Measurements from ENCODE around the gene KCNH4. TPM values are rescaled to one million over a fixed set of nuclear protein-coding genes. Genes with fewer than 3 reads are reported as not detected.
"Not testable (repeated sequence)": the region's sequence is repeated elsewhere in the genome, so short reads cannot be mapped to it uniquely, and the experiment has no call there.

Gene KCNH4
- total RNA-seq, 1 donor from 2014 or later: not detected

GRCh38 chr17:42214156-42214555 is 33.2 kb upstream of the KCNH4 start:
- H3K4me3 ChIP-seq (ENCODE audit: low read depth, low read length): no peak overlapping the region
- no peak for DNase-seq (ENCODE audit: low read depth)
- no peak for TF ChIP-seq CTCF (conservative IDR thresholded peaks at IDR 0.05; ENCODE audit: low read depth, low read length)

GRCh38 chr17:42212382-42212781 is 31.4 kb upstream of the KCNH4 start:
- no peak for TF ChIP-seq CTCF (conservative IDR thresholded peaks at IDR 0.05; ENCODE audit: low read depth, low read length)
- no peak overlapping the region for H3K4me3 ChIP-seq (ENCODE audit: low read depth, low read length)
- no peak for DNase-seq (ENCODE audit: low read depth)

- H3K4me3 ChIP-seq (ENCODE audit: low read depth, low read length); DNase-seq (ENCODE audit: low read depth): not testable (repeated sequence)
These were observed 31.0 kb upstream of the KCNH4 start for GRCh38 chr17:42211921-42212341.

GRCh38 chr17:42210046-42210445 is 29.1 kb upstream of the KCNH4 start:
- H3K4me3 ChIP-seq (ENCODE audit: low read depth, low read length): no peak overlapping the region
- no peak for TF ChIP-seq CTCF (conservative IDR thresholded peaks at IDR 0.05; ENCODE audit: low read depth, low read length)
- DNase-seq (ENCODE audit: low read depth): no peak

- H3K4me3 ChIP-seq (ENCODE audit: low read depth, low read length); DNase-seq (ENCODE audit: low read depth): not testable (repeated sequence)
These were observed 25.2 kb upstream of the KCNH4 start for GRCh38 chr17:42206153-42206612.

- no peak for TF ChIP-seq CTCF (conservative IDR thresholded peaks at IDR 0.05; ENCODE audit: low read depth, low read length)
- no peak overlapping the region for H3K4me3 ChIP-seq (ENCODE audit: low read depth, low read length)
- no peak for DNase-seq (ENCODE audit: low read depth)
These were observed 22.4 kb upstream of the KCNH4 start for GRCh38 chr17:42203354-42203753.

- no peak for DNase-seq (ENCODE audit: low read depth)
- no peak for TF ChIP-seq CTCF (conservative IDR thresholded peaks at IDR 0.05; ENCODE audit: low read depth, low read length)
- H3K4me3 ChIP-seq (ENCODE audit: low read depth, low read length): no peak overlapping the region
These were observed 21.8 kb upstream of the KCNH4 start for GRCh38 chr17:42202696-42203095.

GRCh38 chr17:42202159-42202558 is 21.2 kb upstream of the KCNH4 start:
- H3K4me3 ChIP-seq (ENCODE audit: low read depth, low read length): no peak overlapping the region
- TF ChIP-seq CTCF (conservative IDR thresholded peaks at IDR 0.05; ENCODE audit: low read depth, low read length): no peak
- no peak for DNase-seq (ENCODE audit: low read depth)

Data from epithelial cell of proximal tubule (primary cell).